Measurements from ENCODE around the gene FHIP1A. TPM values are rescaled to one million over a fixed set of nuclear protein-coding genes. Genes with fewer than 3 reads are reported as not detected.

Gene FHIP1A
- total and polyA plus RNA-seq, 2 of the 13 experiments (the other 11 are each of a cell fraction or from before 2014, with no cell fraction given) = 4.1 to 6.2 TPM

DNA sequence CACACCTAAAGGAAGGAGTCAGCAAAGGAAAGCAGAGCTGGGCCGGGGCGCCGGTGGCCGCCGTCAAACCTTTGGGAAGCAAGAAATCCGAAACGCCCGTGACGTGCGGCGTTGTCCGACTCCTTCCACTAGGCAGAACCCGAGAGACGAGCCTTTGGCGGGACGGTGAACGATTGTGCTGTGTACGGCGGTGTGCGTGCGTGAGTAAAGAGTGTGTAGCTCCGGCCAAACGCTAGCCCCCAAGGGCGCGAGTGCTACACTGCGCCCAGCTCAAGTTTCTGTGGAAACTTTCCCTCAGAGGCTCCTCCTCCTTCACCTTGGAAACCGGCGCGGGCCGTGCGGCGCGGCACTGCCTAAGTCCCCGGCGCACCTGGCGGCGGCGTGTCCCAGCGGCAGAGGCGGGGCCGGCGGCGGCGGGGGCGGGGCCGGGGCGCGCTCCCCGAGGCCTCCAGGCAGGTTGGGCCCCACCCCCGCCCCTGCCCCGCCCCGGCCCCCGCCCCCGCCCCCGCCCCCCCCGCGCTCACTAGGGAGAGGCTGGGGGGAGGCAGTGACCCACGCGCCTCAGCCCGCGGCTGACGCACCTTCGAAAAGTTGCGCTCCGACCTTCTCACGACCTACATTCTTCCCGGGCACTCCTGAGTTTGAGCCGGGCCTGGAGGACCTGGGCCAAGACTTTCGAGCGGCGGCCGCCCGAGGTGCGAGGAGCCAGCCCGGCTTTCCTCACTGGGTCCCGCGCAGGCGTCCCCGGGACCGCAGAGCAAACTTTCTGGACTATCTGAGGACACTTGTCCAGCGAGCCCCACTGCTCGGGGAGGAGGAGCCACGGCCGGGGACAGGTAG lies at the start of gene FHIP1A (continued):
- TF ChIP-seq, protein P1, sequence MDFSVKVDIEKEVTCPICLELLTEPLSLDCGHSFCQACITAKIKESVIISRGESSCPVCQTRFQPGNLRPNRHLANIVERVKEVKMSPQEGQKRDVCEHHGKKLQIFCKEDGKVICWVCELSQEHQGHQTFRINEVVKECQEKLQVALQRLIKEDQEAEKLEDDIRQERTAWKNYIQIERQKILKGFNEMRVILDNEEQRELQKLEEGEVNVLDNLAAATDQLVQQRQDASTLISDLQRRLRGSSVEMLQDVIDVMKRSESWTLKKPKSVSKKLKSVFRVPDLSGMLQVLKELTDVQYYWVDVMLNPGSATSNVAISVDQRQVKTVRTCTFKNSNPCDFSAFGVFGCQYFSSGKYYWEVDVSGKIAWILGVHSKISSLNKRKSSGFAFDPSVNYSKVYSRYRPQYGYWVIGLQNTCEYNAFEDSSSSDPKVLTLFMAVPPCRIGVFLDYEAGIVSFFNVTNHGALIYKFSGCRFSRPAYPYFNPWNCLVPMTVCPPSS (IDR thresholded peaks at IDR 0.05) = no peak
- TF ChIP-seq CCAR2 (optimal IDR thresholded peaks at IDR 0.05; ENCODE audit: low read depth, low read length) (no peak), NFKB2 (CRISPR knock-in tag; IDR thresholded peaks at IDR 0.05; ENCODE audit: borderline replicate concordance) (no peak; the same call in 1 of the 2 replicates), ZNF251 (CRISPR knock-in tag; IDR thresholded peaks at IDR 0.05) (no peak), RAD51 (IDR thresholded peaks at IDR 0.05; ENCODE audit: borderline replicate concordance) (no peak), KLF11 (CRISPR knock-in tag; IDR thresholded peaks at IDR 0.05) (no peak), ZMYM3 (CRISPR knock-in tag; IDR thresholded peaks at IDR 0.05) (no peak), ZBTB10 (CRISPR knock-in tag; IDR thresholded peaks at IDR 0.05; ENCODE audit: borderline replicate concordance) (no peak), ZNF766 (CRISPR knock-in tag; IDR thresholded peaks at IDR 0.05; ENCODE audit: borderline replicate concordance) (no peak), KDM1A (CRISPR knock-in tag; IDR thresholded peaks at IDR 0.05) (no peak), FOXM1 (CRISPR knock-in tag; IDR thresholded peaks at IDR 0.05) (no peak), ZNF570 (CRISPR knock-in tag; IDR thresholded peaks at IDR 0.05; ENCODE audit: borderline replicate concordance) (no peak), SALL2 (CRISPR knock-in tag; IDR thresholded peaks at IDR 0.05) (no peak), SNAI1 (CRISPR knock-in tag; IDR thresholded peaks at IDR 0.05; ENCODE audit: borderline replicate concordance) (no peak), JUND (CRISPR knock-in tag; IDR thresholded peaks at IDR 0.05) (no peak)
- TF ChIP-seq, protein P2, sequence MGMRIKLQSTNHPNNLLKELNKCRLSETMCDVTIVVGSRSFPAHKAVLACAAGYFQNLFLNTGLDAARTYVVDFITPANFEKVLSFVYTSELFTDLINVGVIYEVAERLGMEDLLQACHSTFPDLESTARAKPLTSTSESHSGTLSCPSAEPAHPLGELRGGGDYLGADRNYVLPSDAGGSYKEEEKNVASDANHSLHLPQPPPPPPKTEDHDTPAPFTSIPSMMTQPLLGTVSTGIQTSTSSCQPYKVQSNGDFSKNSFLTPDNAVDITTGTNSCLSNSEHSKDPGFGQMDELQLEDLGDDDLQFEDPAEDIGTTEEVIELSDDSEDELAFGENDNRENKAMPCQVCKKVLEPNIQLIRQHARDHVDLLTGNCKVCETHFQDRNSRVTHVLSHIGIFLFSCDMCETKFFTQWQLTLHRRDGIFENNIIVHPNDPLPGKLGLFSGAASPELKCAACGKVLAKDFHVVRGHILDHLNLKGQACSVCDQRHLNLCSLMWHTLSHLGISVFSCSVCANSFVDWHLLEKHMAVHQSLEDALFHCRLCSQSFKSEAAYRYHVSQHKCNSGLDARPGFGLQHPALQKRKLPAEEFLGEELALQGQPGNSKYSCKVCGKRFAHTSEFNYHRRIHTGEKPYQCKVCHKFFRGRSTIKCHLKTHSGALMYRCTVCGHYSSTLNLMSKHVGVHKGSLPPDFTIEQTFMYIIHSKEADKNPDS (CRISPR knock-in tag; IDR thresholded peaks at IDR 0.05) = no peak
- TF ChIP-seq, protein P3, sequence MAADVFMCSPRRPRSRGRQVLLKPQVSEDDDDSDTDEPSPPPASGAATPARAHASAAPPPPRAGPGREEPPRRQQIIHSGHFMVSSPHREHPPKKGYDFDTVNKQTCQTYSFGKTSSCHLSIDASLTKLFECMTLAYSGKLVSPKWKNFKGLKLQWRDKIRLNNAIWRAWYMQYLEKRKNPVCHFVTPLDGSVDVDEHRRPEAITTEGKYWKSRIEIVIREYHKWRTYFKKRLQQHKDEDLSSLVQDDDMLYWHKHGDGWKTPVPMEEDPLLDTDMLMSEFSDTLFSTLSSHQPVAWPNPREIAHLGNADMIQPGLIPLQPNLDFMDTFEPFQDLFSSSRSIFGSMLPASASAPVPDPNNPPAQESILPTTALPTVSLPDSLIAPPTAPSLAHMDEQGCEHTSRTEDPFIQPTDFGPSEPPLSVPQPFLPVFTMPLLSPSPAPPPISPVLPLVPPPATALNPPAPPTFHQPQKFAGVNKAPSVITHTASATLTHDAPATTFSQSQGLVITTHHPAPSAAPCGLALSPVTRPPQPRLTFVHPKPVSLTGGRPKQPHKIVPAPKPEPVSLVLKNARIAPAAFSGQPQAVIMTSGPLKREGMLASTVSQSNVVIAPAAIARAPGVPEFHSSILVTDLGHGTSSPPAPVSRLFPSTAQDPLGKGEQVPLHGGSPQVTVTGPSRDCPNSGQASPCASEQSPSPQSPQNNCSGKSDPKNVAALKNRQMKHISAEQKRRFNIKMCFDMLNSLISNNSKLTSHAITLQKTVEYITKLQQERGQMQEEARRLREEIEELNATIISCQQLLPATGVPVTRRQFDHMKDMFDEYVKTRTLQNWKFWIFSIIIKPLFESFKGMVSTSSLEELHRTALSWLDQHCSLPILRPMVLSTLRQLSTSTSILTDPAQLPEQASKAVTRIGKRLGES (CRISPR knock-in tag; IDR thresholded peaks at IDR 0.05; ENCODE audit: borderline replicate concordance) = no peak
- TF ChIP-seq, protein P4, sequence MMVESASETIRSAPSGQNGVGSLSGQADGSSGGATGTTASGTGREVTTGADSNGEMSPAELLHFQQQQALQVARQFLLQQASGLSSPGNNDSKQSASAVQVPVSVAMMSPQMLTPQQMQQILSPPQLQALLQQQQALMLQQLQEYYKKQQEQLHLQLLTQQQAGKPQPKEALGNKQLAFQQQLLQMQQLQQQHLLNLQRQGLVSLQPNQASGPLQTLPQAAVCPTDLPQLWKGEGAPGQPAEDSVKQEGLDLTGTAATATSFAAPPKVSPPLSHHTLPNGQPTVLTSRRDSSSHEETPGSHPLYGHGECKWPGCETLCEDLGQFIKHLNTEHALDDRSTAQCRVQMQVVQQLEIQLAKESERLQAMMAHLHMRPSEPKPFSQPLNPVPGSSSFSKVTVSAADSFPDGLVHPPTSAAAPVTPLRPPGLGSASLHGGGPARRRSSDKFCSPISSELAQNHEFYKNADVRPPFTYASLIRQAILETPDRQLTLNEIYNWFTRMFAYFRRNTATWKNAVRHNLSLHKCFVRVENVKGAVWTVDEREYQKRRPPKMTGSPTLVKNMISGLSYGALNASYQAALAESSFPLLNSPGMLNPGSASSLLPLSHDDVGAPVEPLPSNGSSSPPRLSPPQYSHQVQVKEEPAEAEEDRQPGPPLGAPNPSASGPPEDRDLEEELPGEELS (CRISPR knock-in tag; IDR thresholded peaks at IDR 0.05) = peak; percentile 47; the same call in 1 of the 2 replicates

All from HepG2 (cell line).